DOHH2 (cell line): ENCODE data around the gene ZNF100.
"Not testable (repeated sequence)": the region's sequence is repeated elsewhere in the genome, so short reads cannot be mapped to it uniquely, and the experiment has no call there.

Experiments
- H3F3A ChIP-seq: fragments of 200-600 bp; sonication (generic), shearing (Covaris generic); 2 replicates; pipeline ENCODE4 v1.6.0; 2016; ENCODE audit warnings: antibody characterized with exemption, mild to moderate bottlenecking; ENCODE audit not compliant: control insufficient read depth, insufficient read depth
- H3K27ac ChIP-seq: fragments of 200-600 bp; sonication (generic); 2 replicates; pipeline ENCODE4 v1.5.1; 2014; ENCODE audit warnings: low read depth, mild to moderate bottlenecking, low read length, moderate library complexity
- H3K27me3 ChIP-seq: fragments of 200-600 bp; sonication (generic); 2 replicates; pipeline ENCODE4 v1.6.1; 2014; ENCODE audit warnings: mild to moderate bottlenecking, low read length, mixed read lengths; ENCODE audit not compliant: control insufficient read depth
- H3K36me3 ChIP-seq: fragments of 200-600 bp; sonication (generic); 2 replicates; pipeline ENCODE4 v1.6.1; 2014; ENCODE audit warnings: mild to moderate bottlenecking, low read length, moderate library complexity, mixed read lengths; ENCODE audit not compliant: control insufficient read depth
- H3K4me1 ChIP-seq: fragments of 200-600 bp; sonication (generic); 2 replicates; pipeline ENCODE4 v1.6.1; 2014; ENCODE audit warnings: mild to moderate bottlenecking, low read length, mixed read lengths; ENCODE audit not compliant: control insufficient read depth
- H3K4me2 ChIP-seq: fragments of 200-600 bp; sonication (generic); 2 replicates; pipeline ENCODE4 v1.6.0; 2014; ENCODE audit warnings: mild to moderate bottlenecking, low read length, moderate library complexity
- H3K4me3 ChIP-seq: fragments of 200-600 bp; sonication (generic); 2 replicates; pipeline ENCODE4 v1.5.1; 2014; ENCODE audit warnings: mild to moderate bottlenecking, low read length, mixed read lengths
- H3K79me2 ChIP-seq: fragments of 200-600 bp; sonication (generic); 2 replicates; pipeline ENCODE4 v1.6.1; 2014; ENCODE audit warnings: mild to moderate bottlenecking, low read length, mixed read lengths; ENCODE audit not compliant: control insufficient read depth
- H3K9me2 ChIP-seq: fragments of 200-600 bp; sonication (generic); replicated peaks from 2 replicates; pipeline ENCODE4 v1.6.1; 2014; ENCODE audit warnings: mild to moderate bottlenecking, low read length, mixed read lengths; ENCODE audit not compliant: control insufficient read depth
- H3K9me3 ChIP-seq: fragments of 200-600 bp; sonication (generic); 2 replicates; pipeline ENCODE4 v1.6.1; 2014; ENCODE audit warnings: antibody characterized with exemption, low read length, mixed read lengths; ENCODE audit not compliant: control insufficient read depth, insufficient read depth
- H4K20me1 ChIP-seq: fragments of 200-600 bp; sonication (generic); 2 replicates; pipeline ENCODE4 v1.6.0; 2014; ENCODE audit warnings: low read depth, mild to moderate bottlenecking, antibody characterized with exemption, low read length, moderate library complexity; ENCODE audit not compliant: control insufficient read depth, insufficient read depth
- EZH2phosphoT487 ChIP-seq: fragments of 200-600 bp; sonication (generic); IDR thresholded peaks from 2 replicates; pipeline ENCODE4 v1.6.1; 2017; ENCODE audit warnings: borderline replicate concordance, mild to moderate bottlenecking, antibody characterized with exemption, low read length, moderate library complexity, mixed read lengths
- TF ChIP-seq, protein P1 (sequence below): fragments of 200-600 bp; sonication (generic); IDR thresholded peaks from one replicate; pipeline ENCODE4 v1.5.1; 2014; ENCODE audit warnings: antibody characterized with exemption, mild to moderate bottlenecking, low read depth, low read length; ENCODE audit not compliant: poor library complexity, severe bottlenecking

ZNF100 gene

DNA sequence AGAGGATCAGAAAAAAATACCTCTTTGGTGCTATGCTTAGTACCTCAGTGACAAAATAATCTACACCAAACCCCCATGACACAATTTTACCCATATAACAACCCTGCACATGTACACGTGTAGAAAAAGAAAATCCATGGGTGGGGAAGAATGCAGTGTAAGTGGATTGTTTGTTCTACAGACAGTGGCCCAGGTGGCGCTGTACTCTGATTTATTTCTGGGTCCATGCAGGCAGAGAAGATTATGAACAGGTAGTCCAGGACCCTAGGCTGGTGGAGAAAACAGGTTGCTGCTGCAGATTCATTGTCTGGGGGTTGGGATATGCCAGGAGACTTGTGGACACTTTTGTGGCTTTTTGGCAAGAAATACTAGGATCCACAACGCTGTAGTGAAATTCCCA lies 9.1 kb downstream of the ZNF100 start:
- H3K36me3 ChIP-seq, result peaks cover 93% of the 10 kb centered on the region
- H3F3A ChIP-seq, result no peaks in the 10 kb centered on the region
- no peak for TF ChIP-seq EZH2phosphoT487
- TF ChIP-seq, protein P1, sequence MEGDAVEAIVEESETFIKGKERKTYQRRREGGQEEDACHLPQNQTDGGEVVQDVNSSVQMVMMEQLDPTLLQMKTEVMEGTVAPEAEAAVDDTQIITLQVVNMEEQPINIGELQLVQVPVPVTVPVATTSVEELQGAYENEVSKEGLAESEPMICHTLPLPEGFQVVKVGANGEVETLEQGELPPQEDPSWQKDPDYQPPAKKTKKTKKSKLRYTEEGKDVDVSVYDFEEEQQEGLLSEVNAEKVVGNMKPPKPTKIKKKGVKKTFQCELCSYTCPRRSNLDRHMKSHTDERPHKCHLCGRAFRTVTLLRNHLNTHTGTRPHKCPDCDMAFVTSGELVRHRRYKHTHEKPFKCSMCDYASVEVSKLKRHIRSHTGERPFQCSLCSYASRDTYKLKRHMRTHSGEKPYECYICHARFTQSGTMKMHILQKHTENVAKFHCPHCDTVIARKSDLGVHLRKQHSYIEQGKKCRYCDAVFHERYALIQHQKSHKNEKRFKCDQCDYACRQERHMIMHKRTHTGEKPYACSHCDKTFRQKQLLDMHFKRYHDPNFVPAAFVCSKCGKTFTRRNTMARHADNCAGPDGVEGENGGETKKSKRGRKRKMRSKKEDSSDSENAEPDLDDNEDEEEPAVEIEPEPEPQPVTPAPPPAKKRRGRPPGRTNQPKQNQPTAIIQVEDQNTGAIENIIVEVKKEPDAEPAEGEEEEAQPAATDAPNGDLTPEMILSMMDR, result no peak
- no peaks in the 10 kb centered on the region for H4K20me1 ChIP-seq
- H3K4me3 ChIP-seq, result no peak overlapping the region
- H3K27ac ChIP-seq, result no peak overlapping the region
- H3K4me2 ChIP-seq, result no peak overlapping the region
- peaks cover 31% of the 10 kb centered on the region for H3K9me3 ChIP-seq
- peaks cover 54% of the 10 kb centered on the region for H3K79me2 ChIP-seq
- no peaks in the 10 kb centered on the region for H3K9me2 ChIP-seq
- H3K27me3 ChIP-seq, result no peaks in the 10 kb centered on the region
- H3K4me1 ChIP-seq, result no peaks in the 10 kb centered on the region

DNA sequence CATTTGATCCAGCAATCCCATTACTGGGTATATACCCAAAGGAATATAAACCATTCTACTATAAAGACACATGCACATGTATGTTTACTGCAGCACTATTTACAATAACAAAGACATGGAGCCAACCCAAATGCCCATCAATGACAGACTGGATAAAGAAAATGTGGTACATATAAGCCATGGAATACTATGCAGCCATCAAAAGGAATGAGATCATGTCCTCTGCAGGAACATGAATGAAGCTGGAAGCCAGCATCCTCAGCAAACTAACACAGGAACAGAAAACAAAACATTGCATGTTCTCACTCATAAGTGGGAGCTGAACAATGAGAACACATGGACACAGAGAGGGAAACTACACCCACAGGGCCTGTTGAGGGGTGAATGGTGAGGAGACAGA lies 11.8 kb downstream of the ZNF100 start:
- Histone ChIP-seq H3K9me3 (peaks cover 24% of the 10 kb centered on the region), H3K79me2 (peaks cover 66% of the 10 kb centered on the region), H3K36me3 (peaks cover 93% of the 10 kb centered on the region)
- H4K20me1 ChIP-seq, H3K4me3 ChIP-seq, H3K4me1 ChIP-seq, H3K27ac ChIP-seq, H3K9me2 ChIP-seq, H3K27me3 ChIP-seq, H3F3A ChIP-seq, H3K4me2 ChIP-seq: not testable (repeated sequence)

DNA sequence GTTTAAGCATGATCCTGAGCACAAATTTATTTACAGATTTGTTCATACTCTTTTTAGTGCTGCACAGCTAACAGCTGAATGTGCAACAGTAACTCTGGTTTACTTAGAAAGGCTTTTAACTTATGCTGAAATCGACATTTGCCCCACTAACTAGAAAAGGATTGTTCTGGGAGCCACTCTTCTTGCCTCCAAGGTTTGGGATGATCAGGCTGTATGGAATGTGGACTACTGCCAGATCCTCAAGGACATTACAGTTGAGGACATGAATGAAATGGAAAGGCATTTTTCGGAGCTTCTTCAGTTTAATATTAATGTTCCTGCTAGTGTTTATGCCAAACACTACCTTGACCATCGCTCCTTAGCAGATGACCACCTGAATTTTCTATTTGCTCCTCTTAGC lies 16.0 kb downstream of the ZNF100 start:
- TF ChIP-seq, protein P1, result no peak
- no peak for TF ChIP-seq EZH2phosphoT487
- Histone ChIP-seq H3K36me3 (peaks cover 95% of the 10 kb centered on the region), H3F3A (no peaks in the 10 kb centered on the region), H3K9me2 (no peaks in the 10 kb centered on the region), H3K27me3 (no peaks in the 10 kb centered on the region), H4K20me1 (no peaks in the 10 kb centered on the region), H3K4me2 (no peak overlapping the region), H3K27ac (no peak overlapping the region), H3K79me2 (peaks cover 63% of the 10 kb centered on the region), H3K4me3 (no peak overlapping the region), H3K4me1 (no peaks in the 10 kb centered on the region), H3K9me3 (peaks cover 21% of the 10 kb centered on the region)

DNA sequence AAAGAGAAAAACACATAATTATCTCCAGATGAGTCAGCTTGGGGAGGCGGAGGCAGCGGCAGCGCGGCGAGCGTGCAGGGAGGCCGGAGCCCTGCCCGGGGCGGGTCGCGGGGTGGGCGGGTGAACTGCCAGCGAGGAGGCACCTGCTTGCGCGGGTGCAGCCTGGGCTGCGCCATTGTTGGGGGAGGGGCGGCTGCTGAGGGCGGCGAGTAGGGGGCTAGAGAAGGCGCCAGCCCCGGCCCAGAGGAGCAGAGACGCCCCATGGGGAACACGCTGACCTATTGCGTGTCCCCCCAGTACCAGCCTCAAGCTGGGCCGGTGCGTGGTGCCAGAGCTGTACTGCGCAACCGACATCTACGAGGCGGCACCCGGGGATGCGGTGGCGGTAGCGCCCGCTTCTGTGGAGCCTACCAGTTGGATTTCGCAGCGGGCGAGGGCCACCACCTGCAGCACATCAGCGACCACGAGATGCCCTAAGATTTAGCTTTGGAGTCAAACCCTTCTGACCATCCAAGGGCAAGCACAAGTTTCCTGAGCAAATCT lies 16.7 kb downstream of the ZNF100 start:
- H3K9me3 ChIP-seq, result peaks cover 15% of the 10 kb centered on the region
- H3K4me2 ChIP-seq, result no peak overlapping the region
- H4K20me1 ChIP-seq, result no peaks in the 10 kb centered on the region
- H3K27me3 ChIP-seq, result no peaks in the 10 kb centered on the region
- H3K4me1 ChIP-seq, result no peaks in the 10 kb centered on the region
- peaks cover 60% of the 10 kb centered on the region for H3K79me2 ChIP-seq
- H3K27ac ChIP-seq, result no peak overlapping the region
- no peak overlapping the region for H3K4me3 ChIP-seq
- peaks cover 95% of the 10 kb centered on the region for H3K36me3 ChIP-seq
- H3F3A ChIP-seq, result no peaks in the 10 kb centered on the region
- TF ChIP-seq, protein P1, result no peak
- TF ChIP-seq EZH2phosphoT487, result no peak
- H3K9me2 ChIP-seq, result no peaks in the 10 kb centered on the region
